ENCODE results near the gene MAT1A.
"Not testable (repeated sequence)": the region's sequence is repeated elsewhere in the genome, so short reads cannot be mapped to it uniquely, and the experiment has no call there.

Gene MAT1A

DNA sequence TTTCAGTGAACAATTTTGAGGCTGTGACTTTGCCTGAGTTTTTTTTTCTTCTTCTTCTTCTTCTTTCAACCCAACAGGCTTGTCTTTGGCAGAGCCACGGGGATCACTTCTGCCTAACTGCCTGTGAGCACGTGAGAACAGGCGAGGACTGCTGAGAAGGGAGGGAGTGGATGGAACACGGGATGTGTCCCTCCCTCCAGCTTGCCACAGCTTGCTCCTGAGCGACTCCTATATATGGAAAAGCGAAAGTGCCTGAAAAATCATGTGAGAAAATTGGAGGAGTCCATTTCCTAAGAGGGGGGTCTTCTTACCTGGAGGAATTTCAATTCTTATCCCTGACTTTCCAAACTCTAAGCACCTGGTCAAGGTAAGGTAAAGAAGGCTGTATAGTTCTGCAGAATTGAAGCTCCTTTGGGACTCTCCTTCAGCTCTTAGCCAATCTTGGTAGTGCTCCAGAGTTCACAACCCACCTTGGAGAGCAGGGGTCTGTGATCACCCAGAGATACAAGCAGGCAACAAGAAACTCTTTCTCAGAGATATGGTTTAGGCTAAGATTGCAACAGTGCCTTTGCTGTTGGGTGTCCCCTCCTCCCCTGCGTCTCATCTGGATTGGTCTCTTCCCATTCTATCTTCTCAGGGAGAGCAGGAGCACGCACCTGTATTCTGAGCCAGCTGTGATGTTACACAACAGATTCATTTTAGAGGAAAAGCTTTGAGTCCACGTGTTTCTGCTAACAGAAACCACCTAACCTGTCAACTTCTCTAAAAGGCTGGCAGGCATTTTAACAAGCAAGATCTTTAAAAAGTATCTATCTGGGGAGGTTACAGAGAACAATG, at the start of gene MAT1A:
Gene MAT1A, minus strand, starts transcription at position 208 of the 837 bp plus-strand sequence. CDS start 235 bp downstream, outside the sequence.
- DNase-seq (ENCODE audit: insufficient read length, low spot score) = no peak

DNA sequence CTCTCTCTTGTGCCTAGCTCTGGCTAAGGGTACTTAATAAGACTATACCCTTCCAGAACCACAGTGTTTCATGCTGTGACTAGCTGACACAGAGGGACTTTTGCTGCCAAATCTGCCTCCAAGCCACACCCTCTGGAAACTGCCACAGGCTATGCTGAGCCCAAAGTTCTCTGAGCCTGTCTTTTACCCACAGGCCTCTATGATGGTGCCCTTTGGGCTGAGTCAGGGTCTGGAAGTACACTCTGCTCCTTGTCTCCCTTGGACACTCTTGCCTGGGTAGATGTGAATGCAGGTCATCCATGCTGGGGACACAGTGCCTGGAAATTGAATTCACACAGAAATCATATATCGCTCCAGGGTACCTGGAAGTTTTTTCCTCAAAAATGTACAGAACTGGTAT, 44.5 kb upstream of the MAT1A start:
- FAIRE-seq (no peak), DNase-seq (ENCODE audit: insufficient read length, low spot score) (no peak)

More for the DNA sequence above, at the start of gene MAT1A:
- FAIRE-seq = no peak

DNA sequence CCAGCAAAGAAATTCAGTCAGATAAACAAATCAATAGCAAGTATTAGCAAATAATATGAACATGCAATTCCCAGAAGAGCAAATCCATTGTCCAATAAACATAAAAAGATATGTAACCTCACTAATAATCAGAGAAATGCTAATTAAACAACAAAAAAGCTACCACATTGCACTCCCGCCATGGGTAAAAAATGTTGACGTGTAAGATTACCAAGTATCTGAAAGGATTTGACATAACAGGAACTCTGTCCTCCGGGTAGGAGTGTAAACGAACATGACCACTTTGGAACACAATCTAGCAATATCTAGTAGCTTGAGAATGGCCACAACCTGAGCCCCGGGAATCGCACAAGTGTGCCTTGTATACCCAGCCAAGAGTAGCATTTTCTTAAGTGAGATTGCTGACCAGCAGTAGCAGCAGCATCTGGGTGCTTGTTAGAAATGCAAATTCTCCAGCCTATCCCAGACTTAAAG, 35.5 kb upstream of the MAT1A start:
- no peak for FAIRE-seq
- no peak for DNase-seq (ENCODE audit: insufficient read length, low spot score)

DNA sequence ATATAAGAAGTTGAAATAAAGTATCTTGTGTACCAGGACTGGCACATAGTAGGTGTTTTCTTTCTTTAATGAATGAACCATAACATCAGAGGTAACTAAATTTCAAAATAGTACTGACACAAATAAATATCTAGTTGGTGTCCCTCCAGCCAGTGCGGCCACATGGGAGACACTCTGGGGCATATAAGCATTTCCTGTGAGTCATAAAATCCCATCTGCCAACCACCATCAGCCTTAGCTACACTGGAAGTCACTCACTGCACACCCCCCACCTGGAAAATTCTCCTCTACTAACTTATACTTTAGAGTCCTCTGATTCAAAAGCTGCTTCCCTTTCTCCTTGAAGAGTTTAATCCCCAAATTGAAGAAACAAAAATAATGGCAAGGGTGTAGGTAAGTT, 34.6 kb upstream of the MAT1A start:
- FAIRE-seq (no peak), DNase-seq (ENCODE audit: insufficient read length, low spot score) (no peak)

GRCh38 chr10:80323311-80323710, 33.9 kb upstream of the MAT1A start:
- DNase-seq (ENCODE audit: insufficient read length, low spot score) = no peak
- no peak for FAIRE-seq

DNA sequence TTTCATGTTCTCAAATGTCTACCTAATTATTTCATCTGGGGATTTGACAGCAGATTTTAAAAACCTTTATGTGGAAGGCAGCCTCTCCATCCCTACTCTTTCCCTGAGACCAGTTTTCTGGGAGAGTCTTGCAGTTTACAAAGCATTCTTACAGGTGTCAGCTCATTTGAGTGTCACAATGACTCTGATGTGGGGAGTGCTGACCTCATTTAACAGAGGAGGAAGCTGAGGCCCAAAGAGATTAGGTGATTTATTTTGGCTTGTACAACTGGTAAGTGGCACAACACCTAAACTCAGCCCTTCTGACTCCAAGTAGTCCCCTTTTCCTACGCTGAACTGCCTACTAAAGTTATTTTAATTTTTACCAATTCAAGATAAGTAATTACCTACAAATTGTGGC, 33.3 kb upstream of the MAT1A start:
- FAIRE-seq (no peak), DNase-seq (ENCODE audit: insufficient read length, low spot score) (no peak)

DNA sequence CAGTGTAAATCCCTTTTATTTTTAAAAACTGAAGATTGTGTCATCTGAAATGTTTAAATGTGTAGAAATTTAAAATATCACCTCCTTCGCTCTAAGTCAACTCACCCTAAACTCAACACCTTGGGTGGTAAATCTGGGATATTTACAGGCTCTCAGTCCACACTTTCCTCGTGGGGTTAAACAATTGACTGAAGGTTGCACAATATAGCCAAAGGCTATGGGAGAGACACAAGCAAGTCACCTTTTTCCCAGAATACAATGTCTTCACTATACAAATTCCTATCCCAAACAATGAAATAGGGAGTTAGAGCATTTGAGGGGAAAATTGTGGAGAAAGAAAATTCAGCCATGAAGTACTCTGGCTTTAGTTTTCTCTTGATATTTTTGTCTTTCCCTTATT, 32.7 kb upstream of the MAT1A start:
- FAIRE-seq (no peak), DNase-seq (ENCODE audit: insufficient read length, low spot score) (no peak)

GRCh38 chr10:80321183-80321582, 31.7 kb upstream of the MAT1A start:
- no peak for FAIRE-seq
- no peak for DNase-seq (ENCODE audit: insufficient read length, low spot score)

DNA sequence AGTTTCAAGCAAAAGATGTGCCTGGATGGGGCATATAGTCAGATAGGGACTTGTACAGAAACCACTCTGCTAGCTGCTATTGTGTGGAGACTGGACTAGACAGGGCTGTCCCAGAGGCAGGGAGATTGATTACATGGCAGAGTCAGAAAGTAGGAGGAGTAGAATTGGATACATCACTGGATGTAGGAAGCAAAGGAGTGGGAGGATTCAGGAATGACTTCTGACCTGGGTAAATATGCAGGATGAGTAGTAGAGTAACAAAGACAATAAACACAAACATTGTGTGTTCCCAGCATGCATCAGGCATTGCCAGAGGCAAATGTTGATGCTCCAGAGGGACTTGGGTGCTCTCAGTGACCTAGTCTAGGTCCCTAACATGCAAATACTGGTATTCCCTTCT, 30.9 kb upstream of the MAT1A start:
- FAIRE-seq = no peak
- DNase-seq (ENCODE audit: insufficient read length, low spot score) = no peak

- no peak for DNase-seq (ENCODE audit: insufficient read length, low spot score)
- FAIRE-seq = no peak
These were observed 30.4 kb upstream of the MAT1A start for GRCh38 chr10:80319725-80320290.

GRCh38 chr10:80319318-80319717, 29.9 kb upstream of the MAT1A start:
- FAIRE-seq = no peak
- no peak for DNase-seq (ENCODE audit: insufficient read length, low spot score)

DNA sequence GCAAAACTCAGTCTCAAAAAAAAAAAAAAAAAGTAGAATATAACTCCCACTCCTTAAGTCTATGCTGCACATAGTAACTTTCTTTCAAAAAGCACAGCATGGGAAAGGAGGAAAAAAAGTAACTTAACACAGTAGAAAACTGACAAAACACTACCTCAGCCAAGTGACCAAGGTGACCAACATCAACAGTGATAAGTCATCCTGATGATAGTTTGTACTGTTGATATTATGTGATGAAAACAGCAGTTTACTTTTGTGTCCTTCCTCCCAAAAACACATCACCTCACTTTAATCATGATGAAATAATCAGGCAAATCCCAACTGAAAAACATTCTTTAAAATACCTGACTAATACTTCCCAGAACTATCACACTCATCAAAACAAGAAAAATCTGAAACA, 29.3 kb upstream of the MAT1A start:
- DNase-seq (ENCODE audit: insufficient read length, low spot score) (no peak), FAIRE-seq (no peak)

GRCh38 chr10:80315391-80315790, 25.9 kb upstream of the MAT1A start:
- FAIRE-seq = no peak
- no peak for DNase-seq (ENCODE audit: insufficient read length, low spot score)

DNA sequence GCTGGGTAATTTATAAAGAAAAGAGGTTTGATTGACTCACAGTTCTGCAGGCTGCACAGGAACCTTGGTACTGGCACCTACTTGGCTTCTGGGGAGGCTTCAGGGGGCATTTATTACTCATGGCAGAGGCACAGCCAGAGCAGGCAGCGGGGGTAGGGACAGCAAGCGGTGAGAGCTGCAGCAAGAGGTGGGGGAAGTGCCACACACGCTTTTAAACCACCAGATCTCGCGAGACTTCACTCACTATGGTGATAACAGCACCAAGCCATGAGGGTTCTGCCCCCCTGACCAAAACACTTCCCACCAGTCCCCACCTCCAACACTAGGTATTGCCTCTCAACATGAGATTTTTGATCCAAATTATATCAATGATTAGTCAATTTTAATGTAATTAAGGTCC, 24.1 kb upstream of the MAT1A start:
- no peak for DNase-seq (ENCODE audit: insufficient read length, low spot score)
- FAIRE-seq = no peak

- DNase-seq (ENCODE audit: insufficient read length, low spot score); FAIRE-seq: not testable (repeated sequence)
These were observed 16.5 kb upstream of the MAT1A start for GRCh38 chr10:80305989-80306388.

DNA sequence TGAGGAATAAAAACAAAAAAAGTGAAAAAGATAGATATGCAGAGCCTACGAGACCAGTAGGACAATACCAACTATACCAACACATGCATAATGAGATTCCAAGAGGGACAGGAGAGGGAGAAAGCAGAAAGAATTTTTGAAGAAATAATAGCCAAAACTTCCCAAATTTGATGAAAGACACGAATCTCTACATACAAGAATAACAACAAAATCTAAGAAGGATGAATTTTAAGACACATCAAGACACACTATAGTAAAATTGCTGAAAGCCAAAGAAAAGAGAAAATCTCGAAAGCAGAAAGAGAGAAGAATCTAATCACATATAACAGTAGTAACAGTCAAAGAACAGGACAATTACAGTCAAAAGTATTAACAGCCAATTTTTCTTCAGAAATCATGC, 7.5 kb upstream of the MAT1A start:
- FAIRE-seq = no peak

GRCh38 chr10:80292607-80293239, 3.3 kb upstream of the MAT1A start:
- no peak for DNase-seq (ENCODE audit: insufficient read length, low spot score)
- FAIRE-seq = no peak

More for the DNA sequence above, 7.5 kb upstream of the MAT1A start:
- DNase-seq (ENCODE audit: insufficient read length, low spot score) = no peak

GRCh38 chr10:80290474-80291220, 1.2 kb upstream of the MAT1A start:
- FAIRE-seq = no peak

GRCh38 chr10:80288849-80289248, 609 bp downstream of the MAT1A start:
- FAIRE-seq (no peak), DNase-seq (ENCODE audit: insufficient read length, low spot score) (no peak)

More at GRCh38 chr10:80290474-80291220, 1.2 kb upstream of the MAT1A start:
- no peak for DNase-seq (ENCODE audit: insufficient read length, low spot score)

GRCh38 chr10:80284522-80284921, 4.9 kb downstream of the MAT1A start:
- no peak for FAIRE-seq
- no peak for DNase-seq (ENCODE audit: insufficient read length, low spot score)

Measured in GM19239 (cell line).